K562 (cell line): ENCODE results near the gene STX1A. TPM values are rescaled to one million over a fixed set of nuclear protein-coding genes. Genes with fewer than 3 reads are reported as not detected.
A peak's percentile ranks its signal among the peaks of the same experiment; 100 is the strongest.

Experiments
- ATF1 ChIP-seq, 2 experiments: fragments of 450-650 bp in 1 of 2; IDR thresholded peaks; 2 replicates each; pipeline ENCODE4 v1.6.1; 2016; ENCODE audit warnings: missing compliant biosample characterization in 1 of 2, missing genetic modification characterization in 1 of 2
- FUS ChIP-seq: fragments of 200-400 bp; formaldehyde crosslinking; optimal IDR thresholded peaks from 2 replicates; pipeline ENCODE3; 2017; ENCODE audit warnings: low read depth, low read length
- HLTF ChIP-seq: fragments of 450-650 bp; IDR thresholded peaks from 2 replicates; pipeline ENCODE4 v1.6.1; 2016
- HMGXB4 ChIP-seq: sonication (generic); formaldehyde crosslinking; IDR thresholded peaks from 2 replicates; pipeline ENCODE4 v1.8.1; 2023; ENCODE audit warnings: mild to moderate bottlenecking, missing genetic modification reagents
- NR3C1 ChIP-seq: sonication (generic); formaldehyde crosslinking; IDR thresholded peaks from 2 replicates; pipeline ENCODE4 v1.8.1; 2022; ENCODE audit warnings: missing genetic modification reagents
- TAF9B ChIP-seq: fragments of 450-650 bp; IDR thresholded peaks from 2 replicates; pipeline ENCODE4 v1.6.1; 2018; ENCODE audit warnings: mild to moderate bottlenecking; ENCODE audit not compliant: partially characterized antibody
- TCF15 ChIP-seq: fragments of 250-450 bp; sonication (Bioruptor Pico); IDR thresholded peaks from 2 replicates; pipeline ENCODE4 v1.8.0; 2022; ENCODE audit warnings: moderate library complexity, mild to moderate bottlenecking, inconsistent platforms
- ZNF695 ChIP-seq: fragments of 450-650 bp; formaldehyde crosslinking; IDR thresholded peaks from 2 replicates; pipeline ENCODE4 v1.4.0; 2020; ENCODE audit warnings: mild to moderate bottlenecking, moderate library complexity
- polyA plus RNA-seq, 8 experiments: library from polyadenylated mRNA; depleted of rRNA in 4 of 8; stranded (reverse) in 5 of 8; unstranded in 3 of 8; fragments of >200 nt; fragmentation: Nextera tagmentation in 2 of 8; fragmentation: Illumina TruSeq in 1 of 8; extraction: Ambion mirVana in 2 of 8; extraction: Trizol in 1 of 8; gene quantifications; 2 replicates each; pipeline versions ENCODE4 v1.2.1 to v1.2.3, GENCODE V29; 2011 to 2014; ENCODE audit warnings: inconsistent platforms in 1 of 8, missing spikeins in 1 of 8
- total RNA-seq, 7 experiments: library from RNA; depleted of rRNA in 6 of 7; stranded (reverse); fragments of >200 nt in 6 of 7; fragmentation: Illumina TruSeq in 2 of 7; extraction: Trizol in 2 of 7; gene quantifications; 2 replicates each; pipeline versions ENCODE4 v1.2.1 to v1.2.3, GENCODE V29; 2011 to 2021; ENCODE audit warnings: low replicate concordance in 1 of 7
- TF ChIP-seq, protein P1 (sequence below): fragments of 150-350 bp; conservative IDR thresholded peaks from 2 replicates; pipeline ENCODE4 v1.6.1; 2014; ENCODE audit warnings: low read length

The STX1A gene
- total and polyA plus RNA-seq, 9 of the 15 experiments (the other 6 are each of a cell fraction or from before 2014, with no cell fraction given) = 0.04 to 15.1 (median 6.3) TPM

GRCh38 chr7:73715648-73716317, 3.7 kb downstream of the STX1A start (continued):
- TF ChIP-seq ZNF695 (CRISPR knock-in tag) (no peak), TAF9B (no peak), NR3C1 (CRISPR knock-in tag) (no peak), TCF15 (CRISPR knock-in tag) (no peak), FUS (no peak), HMGXB4 (no peak), ATF1 (CRISPR knock-in tag; IDR thresholded peaks at IDR 0.05) (no peak), ATF1 (tag; IDR thresholded peaks at IDR 0.05) (peak; percentile 38; the same call in 1 of the 2 replicates), HLTF (no peak; the same call in 1 of the 2 replicates)
- TF ChIP-seq, protein P1, sequence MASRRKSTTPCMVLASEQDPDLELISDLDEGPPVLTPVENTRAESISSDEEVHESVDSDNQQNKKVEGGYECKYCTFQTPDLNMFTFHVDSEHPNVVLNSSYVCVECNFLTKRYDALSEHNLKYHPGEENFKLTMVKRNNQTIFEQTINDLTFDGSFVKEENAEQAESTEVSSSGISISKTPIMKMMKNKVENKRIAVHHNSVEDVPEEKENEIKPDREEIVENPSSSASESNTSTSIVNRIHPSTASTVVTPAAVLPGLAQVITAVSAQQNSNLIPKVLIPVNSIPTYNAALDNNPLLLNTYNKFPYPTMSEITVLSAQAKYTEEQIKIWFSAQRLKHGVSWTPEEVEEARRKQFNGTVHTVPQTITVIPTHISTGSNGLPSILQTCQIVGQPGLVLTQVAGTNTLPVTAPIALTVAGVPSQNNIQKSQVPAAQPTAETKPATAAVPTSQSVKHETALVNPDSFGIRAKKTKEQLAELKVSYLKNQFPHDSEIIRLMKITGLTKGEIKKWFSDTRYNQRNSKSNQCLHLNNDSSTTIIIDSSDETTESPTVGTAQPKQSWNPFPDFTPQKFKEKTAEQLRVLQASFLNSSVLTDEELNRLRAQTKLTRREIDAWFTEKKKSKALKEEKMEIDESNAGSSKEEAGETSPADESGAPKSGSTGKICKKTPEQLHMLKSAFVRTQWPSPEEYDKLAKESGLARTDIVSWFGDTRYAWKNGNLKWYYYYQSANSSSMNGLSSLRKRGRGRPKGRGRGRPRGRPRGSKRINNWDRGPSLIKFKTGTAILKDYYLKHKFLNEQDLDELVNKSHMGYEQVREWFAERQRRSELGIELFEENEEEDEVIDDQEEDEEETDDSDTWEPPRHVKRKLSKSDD = 0 out of 2 replicates have a peak, but pooled peaks have one; percentile 3
- TF ChIP-seq, all 486 proteins: peak for 140
